HS-5 (cell line): Measurements from ENCODE around the gene SMARCD2.
A peak's percentile ranks its signal among the peaks of the same experiment; 100 is the strongest.
"Not testable (repeated sequence)": the region's sequence is repeated elsewhere in the genome, so short reads cannot be mapped to it uniquely, and the experiment has no call there.

Experiments used
- DNase-seq: peaks from one replicate; pipeline ENCODE4 v3.0.0-alpha.2; 2012; ENCODE audit warnings: low read depth

SMARCD2 gene

GRCh38 chr17:63842540-63843386 lies at the start of gene SMARCD2:
Gene SMARCD2 (minus strand): TSS chr17:63842685. CDS start chr17:63842674, 11 bp downstream.
- DNase-seq: peak; percentile 95

GRCh38 chr17:63889026-63889848 lies 46.8 kb upstream of the SMARCD2 start:
- DNase-seq: not testable (repeated sequence)

- not testable (repeated sequence) for DNase-seq
Observed at GRCh38 chr17:63885119-63885518, 42.6 kb upstream of the SMARCD2 start.

GRCh38 chr17:63882626-63883126 lies 40.2 kb upstream of the SMARCD2 start:
- DNase-seq: not testable (repeated sequence)

- no peak for DNase-seq
Observed at GRCh38 chr17:63881935-63882601, 39.6 kb upstream of the SMARCD2 start, which contains the start of gene GH2. Gene GH2 (minus strand): TSS chr17:63881944. CDS start chr17:63881801, 143 bp downstream.

- not testable (repeated sequence) for DNase-seq
Observed at GRCh38 chr17:63881337-63881736, 38.9 kb upstream of the SMARCD2 start.

GRCh38 chr17:63880706-63881105 lies 38.2 kb upstream of the SMARCD2 start:
- no peak for DNase-seq

- DNase-seq: not testable (repeated sequence)
Observed at GRCh38 chr17:63878413-63878812, 35.9 kb upstream of the SMARCD2 start.

GRCh38 chr17:63874693-63875092 lies 32.2 kb upstream of the SMARCD2 start:
- DNase-seq: not testable (repeated sequence)

- DNase-seq: not testable (repeated sequence)
Observed at GRCh38 chr17:63874061-63874626, 31.7 kb upstream of the SMARCD2 start.

- DNase-seq: not testable (repeated sequence)
Observed at GRCh38 chr17:63873577-63873976, 31.1 kb upstream of the SMARCD2 start, which contains the start of gene CSH2. Gene CSH2 (minus strand): TSS chr17:63873677. CDS start chr17:63873614, 63 bp downstream.

- DNase-seq: not testable (repeated sequence)
Observed at GRCh38 chr17:63871646-63872365, 29.3 kb upstream of the SMARCD2 start.

- not testable (repeated sequence) for DNase-seq
Observed at GRCh38 chr17:63870292-63870665, 27.8 kb upstream of the SMARCD2 start.

GRCh38 chr17:63869491-63870291 lies 27.2 kb upstream of the SMARCD2 start:
- not testable (repeated sequence) for DNase-seq

- DNase-seq: not testable (repeated sequence)
Observed at GRCh38 chr17:63866625-63867024, 24.1 kb upstream of the SMARCD2 start.

GRCh38 chr17:63859257-63859656 lies 16.8 kb upstream of the SMARCD2 start:
- no peak for DNase-seq

GRCh38 chr17:63856425-63856824 lies 13.9 kb upstream of the SMARCD2 start:
- not testable (repeated sequence) for DNase-seq

GRCh38 chr17:63855185-63855584 lies 12.7 kb upstream of the SMARCD2 start:
- DNase-seq: no peak

GRCh38 chr17:63854709-63855108 lies 12.2 kb upstream of the SMARCD2 start:
- no peak for DNase-seq

GRCh38 chr17:63853260-63853659 lies 10.8 kb upstream of the SMARCD2 start:
- no peak for DNase-seq
